Activated T-helper 9 cell treated with anti-CD3 and anti-CD28 coated beads, Interleukin-2, amount 50 U/mL, for 16 hours (primary cell): ENCODE results near the gene FFAR1.
"Not testable (repeated sequence)": the region's sequence is repeated elsewhere in the genome, so short reads cannot be mapped to it uniquely, and the experiment has no call there.

ENCODE experiments used
- DNase-seq: peaks from one replicate; pipeline ENCODE4 v3.0.0-alpha.2; 2020; ENCODE audit warnings: low read depth

The FFAR1 gene

DNA sequence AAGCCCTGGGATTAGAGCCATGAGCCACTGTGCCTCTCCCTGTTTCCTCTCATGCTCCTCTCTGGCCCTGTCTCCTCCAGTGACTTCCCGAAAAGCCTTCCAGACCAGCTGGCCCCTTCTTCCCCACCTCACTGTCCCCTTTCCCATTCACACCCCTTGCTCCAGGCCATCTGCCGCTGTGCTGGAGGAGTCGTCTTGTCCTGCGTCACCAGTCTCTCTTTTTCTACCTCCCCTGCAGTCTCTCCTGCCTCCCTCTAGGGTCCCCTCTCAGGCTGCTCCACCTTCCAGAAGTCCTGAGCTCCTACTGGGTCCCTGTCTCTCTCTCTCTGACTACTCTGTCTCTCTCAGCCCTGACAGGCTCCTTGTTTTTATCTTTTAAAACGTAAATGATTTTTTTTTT lies 5.3 kb upstream of the FFAR1 start:
- DNase-seq = no peak

GRCh38 chr19:35344511-35345031 lies 3.1 kb upstream of the FFAR1 start:
- DNase-seq = no peak

DNA sequence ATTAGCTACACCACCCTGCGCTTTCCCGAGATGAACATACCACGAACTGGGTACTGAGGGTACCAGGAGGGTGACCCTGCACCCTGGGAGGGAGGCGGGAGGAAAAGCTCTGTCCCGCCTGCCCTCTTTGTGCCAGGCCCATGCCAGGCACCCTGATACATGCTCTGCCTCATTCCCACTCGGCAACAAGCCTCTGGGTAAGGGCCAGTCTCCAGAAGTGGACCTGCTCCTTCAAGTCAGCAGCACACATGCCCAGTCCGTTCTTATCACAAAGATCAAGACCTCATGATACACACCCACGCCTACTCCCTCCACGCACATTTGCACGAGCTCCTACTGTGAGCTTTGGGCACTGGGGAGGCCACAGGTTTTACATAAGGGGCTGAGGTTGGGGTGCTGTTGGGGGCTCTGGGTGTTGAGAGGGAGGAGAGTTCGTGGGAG lies 2.0 kb upstream of the FFAR1 start:
- DNase-seq = no peak

GRCh38 chr19:35346193-35347052 lies 1.3 kb upstream of the FFAR1 start:
- DNase-seq = peak; percentile 54

DNA sequence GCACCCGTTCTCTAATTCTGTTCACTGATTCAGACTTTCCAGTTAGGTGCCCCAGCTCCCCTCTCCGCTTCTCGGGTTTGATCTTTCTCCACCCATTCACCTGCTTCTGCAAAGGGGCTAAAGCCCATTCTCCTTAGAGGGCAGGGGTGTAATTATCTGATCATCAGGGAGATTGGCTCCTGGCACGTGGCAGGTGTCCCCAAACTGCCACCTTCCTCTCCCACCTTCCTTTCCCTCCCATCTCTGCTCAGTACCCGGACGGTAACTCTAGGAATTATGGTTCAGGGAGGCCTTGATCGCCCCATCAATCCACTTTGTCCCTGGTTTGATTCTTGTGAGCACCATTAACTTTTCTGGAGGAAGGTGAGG lies 212 bp downstream of the FFAR1 start:
- DNase-seq = no peak

DNA sequence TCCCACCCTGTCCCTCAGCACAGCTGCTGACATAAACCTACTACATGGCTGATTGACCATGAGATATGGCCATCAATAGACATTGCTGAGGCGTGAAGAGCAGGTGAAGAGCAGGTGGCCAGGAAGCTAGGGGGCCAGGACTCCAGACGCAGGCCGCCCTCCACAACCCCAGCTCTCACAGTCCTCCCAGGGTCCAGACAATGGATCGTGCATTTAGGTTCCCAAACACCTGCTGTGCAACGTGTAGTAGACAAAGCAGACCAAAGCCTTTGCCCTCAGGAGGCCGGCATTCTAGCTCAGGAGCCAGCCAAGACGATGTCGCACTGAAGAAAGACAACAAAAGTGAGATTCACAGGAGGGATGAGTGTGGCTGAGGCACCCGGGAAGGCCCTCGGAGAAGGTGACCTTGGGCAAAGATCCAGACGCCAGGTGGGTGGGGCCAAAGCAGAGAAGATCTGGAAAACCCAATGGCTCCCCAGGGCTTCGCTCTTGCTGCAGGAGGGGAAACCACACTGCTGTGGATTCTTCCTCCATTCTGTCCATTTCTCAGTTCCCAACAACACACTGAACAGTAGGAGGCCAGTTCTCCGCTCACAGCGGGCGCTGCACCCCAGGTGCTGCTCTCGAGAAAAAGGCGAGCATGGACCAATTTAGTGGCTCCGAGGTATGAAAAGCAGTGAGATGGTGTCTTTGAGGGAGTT lies 1.4 kb downstream of the FFAR1 start:
- DNase-seq = no peak

GRCh38 chr19:35349614-35350521 lies 2.2 kb downstream of the FFAR1 start:
- DNase-seq = no peak

GRCh38 chr19:35350591-35350990 lies 2.9 kb downstream of the FFAR1 start:
- no peak for DNase-seq

- DNase-seq = no peak
These were observed 3.9 kb downstream of the FFAR1 start for GRCh38 chr19:35351411-35352176.

DNA sequence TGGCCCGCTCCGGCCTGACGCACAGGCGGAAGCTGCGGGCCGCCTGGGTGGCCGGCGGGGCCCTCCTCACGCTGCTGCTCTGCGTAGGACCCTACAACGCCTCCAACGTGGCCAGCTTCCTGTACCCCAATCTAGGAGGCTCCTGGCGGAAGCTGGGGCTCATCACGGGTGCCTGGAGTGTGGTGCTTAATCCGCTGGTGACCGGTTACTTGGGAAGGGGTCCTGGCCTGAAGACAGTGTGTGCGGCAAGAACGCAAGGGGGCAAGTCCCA lies 4.4 kb downstream of the FFAR1 start:
- no peak for DNase-seq

DNA sequence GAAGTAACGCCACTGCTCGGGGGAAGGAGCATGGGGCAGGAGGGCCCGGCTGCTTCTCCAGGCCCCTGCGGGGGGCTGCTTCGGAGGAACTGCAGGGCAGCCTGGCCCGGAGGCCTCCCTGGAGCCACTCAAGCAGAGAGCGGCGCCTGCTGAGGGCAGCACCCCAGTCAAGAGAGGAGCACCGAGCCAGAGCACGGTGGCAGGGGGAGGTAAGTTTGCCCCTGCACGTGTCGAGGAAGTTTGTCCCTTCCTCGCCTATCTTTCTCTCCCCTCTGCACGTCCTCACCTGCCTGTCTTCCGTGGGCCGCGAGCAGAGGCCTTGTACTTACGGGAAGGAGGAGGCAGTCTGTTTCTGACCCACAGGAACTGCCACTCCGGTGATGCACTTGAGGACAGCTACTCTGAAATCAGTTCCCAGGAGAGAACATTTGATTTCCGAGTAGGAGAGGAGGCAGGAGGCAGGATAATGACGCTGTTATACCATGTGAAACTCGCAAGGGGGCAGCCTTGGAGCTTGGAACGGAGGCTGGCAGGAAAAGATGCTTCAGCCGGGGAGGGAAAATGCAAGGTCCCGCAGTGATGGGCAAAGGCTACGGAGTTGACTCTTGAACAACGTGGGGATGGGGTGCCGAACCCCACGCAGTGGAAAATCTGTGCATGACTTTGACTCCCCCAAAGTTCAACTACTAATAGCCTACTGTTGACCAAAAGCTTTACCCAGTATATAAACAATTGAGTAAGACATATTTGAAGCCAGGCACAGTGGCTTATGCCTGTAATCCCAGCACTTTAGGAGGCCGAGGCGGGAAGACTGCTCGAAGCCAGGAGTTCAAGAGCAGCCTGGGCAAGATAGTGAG lies 5.0 kb downstream of the FFAR1 start:
- DNase-seq = peak; percentile 49

GRCh38 chr19:35353635-35354034 lies 5.9 kb downstream of the FFAR1 start:
- DNase-seq = no peak

DNA sequence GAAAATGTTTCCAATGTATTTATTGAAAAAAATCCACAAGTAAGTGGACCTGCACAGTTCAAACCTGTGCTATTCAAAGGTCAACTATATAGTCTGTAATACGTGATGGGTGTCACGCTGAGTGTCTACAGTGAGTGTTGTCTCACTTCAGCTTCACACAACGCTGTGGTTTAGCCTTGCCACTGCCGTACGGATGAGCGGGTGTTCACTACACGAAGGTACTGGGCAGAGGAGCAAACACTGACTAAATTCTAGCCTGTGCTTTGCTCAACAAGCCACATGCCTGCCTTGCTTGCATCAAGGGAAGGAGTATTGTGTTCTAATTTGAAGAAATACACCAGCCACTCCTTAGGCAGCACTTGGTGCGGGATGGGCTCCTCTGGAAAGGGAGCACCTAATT lies 7.2 kb downstream of the FFAR1 start:
- DNase-seq = no peak

DNA sequence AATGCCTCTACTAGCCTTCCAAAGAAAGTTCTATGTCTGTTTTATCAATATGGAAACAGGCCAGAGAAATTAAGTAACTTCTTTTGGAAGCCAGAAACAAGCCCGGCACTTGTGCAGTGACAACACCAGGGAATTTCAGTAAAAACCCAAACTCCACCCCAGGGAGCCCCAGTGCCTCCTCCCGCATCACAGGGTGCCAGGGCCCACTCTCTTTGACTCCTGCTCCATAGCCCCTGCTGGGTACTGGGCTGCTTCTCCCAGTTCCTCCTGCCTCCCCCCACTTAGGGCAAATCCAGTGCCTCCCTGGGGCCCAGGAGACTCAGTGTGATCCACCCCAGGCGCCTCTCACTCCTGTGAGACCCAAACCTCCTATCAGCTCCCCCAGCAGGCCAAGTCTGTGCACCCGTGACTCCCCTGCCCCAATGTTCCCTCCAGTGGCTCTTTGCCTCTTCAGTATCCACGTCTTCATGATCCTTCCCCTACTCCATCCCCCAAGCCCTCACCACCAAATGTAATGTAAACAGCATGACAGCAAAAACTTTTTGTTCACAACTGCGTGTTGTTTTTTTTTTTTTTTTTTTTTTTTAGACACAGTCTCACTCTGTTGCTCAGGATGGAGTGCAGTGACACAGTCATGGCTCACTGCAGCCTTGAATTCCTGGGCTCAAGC lies 8.2 kb downstream of the FFAR1 start:
- DNase-seq = no peak

GRCh38 chr19:35357867-35358573 lies 10.3 kb downstream of the FFAR1 start, which contains the start of gene FFAR3:
TSS of gene FFAR3 (plus strand) at chr19:35358460. CDS start at chr19:35358891, 431 bp downstream.
- no peak for DNase-seq

- not testable (repeated sequence) for DNase-seq
These were observed 11.1 kb downstream of the FFAR1 start for GRCh38 chr19:35358834-35359233.

GRCh38 chr19:35359395-35359794 lies 11.7 kb downstream of the FFAR1 start:
- DNase-seq = not testable (repeated sequence)

DNA sequence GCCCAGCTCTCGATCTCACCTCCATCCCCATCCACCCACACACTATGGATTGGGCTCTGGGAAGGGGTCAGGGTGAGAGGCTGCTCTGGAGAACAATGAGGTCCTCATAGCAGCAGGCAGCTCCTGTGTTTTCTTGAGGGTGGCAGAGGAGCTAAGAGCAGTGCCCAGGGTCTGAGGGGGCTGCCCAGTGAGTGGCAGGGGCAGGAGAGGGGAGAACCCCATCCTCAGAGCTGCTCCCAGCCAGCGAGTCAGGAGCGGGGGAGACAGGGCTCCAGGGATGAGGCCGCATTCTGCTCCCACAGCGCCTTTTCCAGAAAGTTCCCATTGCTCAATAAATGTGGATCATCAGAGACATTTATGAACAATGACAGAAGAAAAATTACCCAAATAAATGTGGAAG lies 12.4 kb downstream of the FFAR1 start:
- not testable (repeated sequence) for DNase-seq

- DNase-seq = no peak
These were observed 13.2 kb downstream of the FFAR1 start for GRCh38 chr19:35360880-35361420.
